Measurements from ENCODE around the gene SATB1. TPM values are rescaled to one million over a fixed set of nuclear protein-coding genes. Genes with fewer than 3 reads are reported as not detected.

Gene SATB1
- total RNA-seq, 1 experiment from 2014 or later = 2.7 TPM

DNA sequence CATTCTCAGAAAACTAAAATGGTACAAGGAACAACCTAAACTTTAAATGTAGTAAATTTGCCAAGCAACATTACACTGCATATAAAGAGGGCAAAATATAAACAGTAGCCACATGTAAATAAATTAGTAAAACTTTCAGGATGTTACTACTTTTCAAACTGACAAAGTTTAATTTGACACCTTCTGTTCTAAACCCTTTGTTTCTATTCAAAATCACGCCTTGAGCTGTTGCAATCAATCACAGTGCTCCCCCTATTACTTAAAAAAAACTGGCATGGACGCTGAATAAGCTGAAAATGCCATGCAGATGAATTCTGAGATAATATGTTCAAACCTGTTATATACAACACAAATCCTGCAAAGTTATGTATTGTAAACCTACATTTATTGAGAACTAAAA lies 69.3 kb downstream of the SATB1 start:
- Histone ChIP-seq H2AFZ (ENCODE audit: low read depth, low read length, poor library complexity, severe bottlenecking) (no peak overlapping the region), H4K20me1 (ENCODE audit: insufficient read depth) (no peaks in the 10 kb centered on the region), H3K9me2 (ENCODE audit: insufficient read depth) (no peaks in the 10 kb centered on the region), H3K9me3 (ENCODE audit: control insufficient read depth in 1 of 2, insufficient read depth in 1 of 2, low read depth in 1 of 2, low read length in 2 of 2) (no peaks in the 10 kb centered on the region), H3K4me2 (ENCODE audit: low read length) (no peak overlapping the region), H3K79me2 (ENCODE audit: insufficient read depth, low read length) (no peaks in the 10 kb centered on the region), H3K4me3 (replicated peaks in 1 of 2; ENCODE audit: low read depth in 1 of 2, low read length in 2 of 2) (no peak overlapping the region), H3K36me3 (ENCODE audit: control insufficient read depth in 1 of 2, insufficient read depth in 2 of 2, low read length in 2 of 2) (no peaks in the 10 kb centered on the region), H3K27ac (ENCODE audit: low read depth, low read length) (no peak overlapping the region), H3K4me1 (ENCODE audit: control insufficient read depth in 1 of 2, insufficient read depth in 2 of 2, low read length in 2 of 2) (no peaks in the 10 kb centered on the region), H3K27me3 (ENCODE audit: insufficient read depth, low read length) (no peaks in the 10 kb centered on the region), H3K9ac (ENCODE audit: low read length) (no peak overlapping the region)
- intact Hi-C loops (cut with micrococcal nuclease) = no loop called here
- no peak for DNase-seq (ENCODE audit: low read depth, low spot score)
- ChIA-PET POLR2A (no interaction called here), RAD21 (ENCODE audit: low non-redundant PET in 1 of 2, low total read pairs in 2 of 2, uncharacterized antibody in 2 of 2, unreplicated experiment in 2 of 2) (no interaction called here), CTCF (no interaction called here)
- no peak for ATAC-seq
- TF ChIP-seq ELF1 (IDR thresholded peaks at IDR 0.05; ENCODE audit: borderline replicate concordance, low read depth) (no peak), YY1 (IDR thresholded peaks at IDR 0.05; ENCODE audit: extremely low read depth, insufficient replicate concordance, low read depth, low read length) (no peak), SP1 (IDR thresholded peaks at IDR 0.05; ENCODE audit: low read depth) (no peak), SRF (IDR thresholded peaks at IDR 0.05; ENCODE audit: low read depth) (no peak), SIN3A (IDR thresholded peaks at IDR 0.05; ENCODE audit: low read depth) (no peak), CBX3 (IDR thresholded peaks at IDR 0.05; ENCODE audit: low read depth) (no peak), ZFX (IDR thresholded peaks at IDR 0.05) (no peak), TCF7L2 (IDR thresholded peaks at IDR 0.05; ENCODE audit: borderline replicate concordance, extremely low read depth, insufficient read depth, insufficient read length) (no peak), EZH2 (IDR thresholded peaks at IDR 0.05) (no peak), CEBPB (IDR thresholded peaks at IDR 0.05; ENCODE audit: low read depth) (no peak), CTCF (IDR thresholded peaks at IDR 0.05 in 2 of 3, conservative IDR thresholded peaks at IDR 0.05 in 1 of 3; ENCODE audit: borderline replicate concordance in 1 of 3, insufficient read depth in 1 of 3, low read depth in 2 of 3, low read length in 2 of 3) (no peak), POLR2AphosphoS5 (IDR thresholded peaks at IDR 0.05; ENCODE audit: low read depth, low read length) (no peak)
- TF ChIP-seq, protein P1, sequence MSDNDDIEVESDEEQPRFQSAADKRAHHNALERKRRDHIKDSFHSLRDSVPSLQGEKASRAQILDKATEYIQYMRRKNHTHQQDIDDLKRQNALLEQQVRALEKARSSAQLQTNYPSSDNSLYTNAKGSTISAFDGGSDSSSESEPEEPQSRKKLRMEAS (IDR thresholded peaks at IDR 0.05) = no peak
- no TSS peak for BruUV-seq (replicated peaks)
